ENCODE results near the gene PLEKHG4B. TPM values are rescaled to one million over a fixed set of nuclear protein-coding genes. Genes with fewer than 3 reads are reported as not detected.
"Not testable (repeated sequence)": the region's sequence is repeated elsewhere in the genome, so short reads cannot be mapped to it uniquely, and the experiment has no call there.

Gene PLEKHG4B
- total and polyA plus RNA-seq, 4 donors = under 0.01 to 0.05 (median 0.01) TPM; not detected in 1

DNA sequence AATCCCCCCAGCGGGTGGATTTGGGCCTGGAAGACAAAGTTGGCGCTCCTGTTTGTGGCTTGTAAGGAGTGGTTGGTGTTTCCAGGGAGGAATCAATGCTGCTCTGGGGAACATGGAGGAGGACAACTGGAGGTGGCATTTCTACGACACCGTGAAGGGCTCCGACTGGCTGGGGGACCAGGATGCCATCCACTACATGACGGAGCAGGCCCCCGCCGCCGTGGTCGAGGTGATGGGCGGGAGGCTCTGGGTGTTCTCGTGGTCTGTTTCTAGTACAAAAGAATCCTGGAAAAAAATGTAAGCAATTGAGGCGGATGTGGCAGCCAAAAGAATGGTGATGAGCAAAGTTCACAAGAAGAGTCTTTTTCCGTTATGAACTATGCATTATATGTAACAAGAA lies 133.4 kb downstream of the PLEKHG4B start (continued):
- TF ChIP-seq REST (IDR thresholded peaks at IDR 0.05) (no peak), HNF4A (conservative IDR thresholded peaks at IDR 0.05) (no peak), ATF3 (IDR thresholded peaks at IDR 0.05) (no peak), FOXA1 (IDR thresholded peaks at IDR 0.05) (no peak), SP1 (IDR thresholded peaks at IDR 0.05) (no peak), FOXA2 (IDR thresholded peaks at IDR 0.05) (no peak), RAD21 (IDR thresholded peaks at IDR 0.05) (no peak), MAX (IDR thresholded peaks at IDR 0.05) (no peak), NR2F2 (IDR thresholded peaks at IDR 0.05) (no peak), RXRA (IDR thresholded peaks at IDR 0.05) (no peak), EGR1 (IDR thresholded peaks at IDR 0.05; ENCODE audit: low read depth in 2 of 2) (no peak), JUND (IDR thresholded peaks at IDR 0.05) (no peak)

DNA sequence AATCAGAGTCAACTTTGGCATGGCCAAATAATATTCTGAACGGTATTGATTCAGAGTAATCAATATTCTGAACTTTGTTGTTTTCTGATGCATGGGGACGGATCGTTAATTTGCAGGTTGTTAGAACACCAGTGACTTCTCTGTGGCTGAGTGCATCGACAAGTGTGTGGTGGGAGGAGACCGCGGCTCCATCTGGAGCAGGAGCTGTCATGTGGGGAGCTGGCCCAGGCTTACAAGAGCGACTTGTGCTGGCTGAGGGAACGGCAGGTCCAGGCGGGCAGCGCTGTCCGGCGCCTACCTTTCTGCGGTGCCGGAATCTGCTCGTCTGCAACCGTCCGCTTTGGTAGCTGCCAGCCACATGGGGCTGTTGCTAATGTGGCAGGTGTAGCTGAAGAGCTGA lies 135.4 kb downstream of the PLEKHG4B start:
- H3K36me3 ChIP-seq (ENCODE audit: control insufficient read depth in 4 of 4, insufficient read depth in 3 of 4, low read depth in 1 of 4, low read length in 3 of 4) = peaks cover 15 to 57% (median 51%) of the 10 kb centered on the region in 4 donors
- not testable (repeated sequence) for H3K4me3 ChIP-seq (ENCODE audit: low read depth in 1 of 3, low read length in 3 of 3)
- WGBS = 84% methylated on average over 17 of the region's 17 CpGs

DNA sequence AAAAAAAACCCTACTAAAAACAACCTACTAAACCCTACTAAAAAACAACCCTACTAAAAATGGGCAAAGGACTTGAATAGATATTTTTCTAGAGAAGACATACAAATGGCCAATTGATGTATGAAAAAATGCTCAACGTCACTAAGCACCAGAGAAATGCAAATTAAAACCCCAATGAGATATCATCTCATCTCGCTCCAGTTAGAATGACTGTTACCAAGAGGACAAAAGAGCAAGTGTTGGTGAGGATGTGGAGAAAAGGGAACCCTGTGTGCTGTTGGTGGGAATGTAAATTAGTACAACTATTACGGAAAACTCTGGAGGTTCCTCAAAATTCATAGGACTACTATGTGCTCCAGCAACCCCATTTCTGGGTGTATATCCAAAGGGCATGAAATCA lies 136.9 kb downstream of the PLEKHG4B start:
- no peak overlapping the region for H3K27ac ChIP-seq (ENCODE audit: low read depth in 1 of 2, low read length in 2 of 2)
- TF ChIP-seq MAX (IDR thresholded peaks at IDR 0.05) (no peak), YY1 (IDR thresholded peaks at IDR 0.05) (no peak), RXRA (IDR thresholded peaks at IDR 0.05) (no peak), RAD21 (IDR thresholded peaks at IDR 0.05) (no peak), HNF4G (IDR thresholded peaks at IDR 0.05) (no peak)
- peaks cover 21 to 65% (median 62%) of the 10 kb centered on the region in 4 donors for H3K36me3 ChIP-seq (ENCODE audit: control insufficient read depth in 4 of 4, insufficient read depth in 3 of 4, low read depth in 1 of 4, low read length in 3 of 4)
- H3K4me1 ChIP-seq (ENCODE audit: control insufficient read depth in 4 of 4, insufficient read depth in 4 of 4, low read length in 3 of 4) = no peaks in the 10 kb centered on the region
- H3K9ac ChIP-seq (ENCODE audit: low read depth in 1 of 2, low read length in 2 of 2) = no peak overlapping the region
- DNase-seq (ENCODE audit: low spot score) = no peak
- WGBS = 95% methylated on average over 3 of the region's 3 CpGs
- H3K9me3 ChIP-seq (ENCODE audit: control insufficient read depth in 4 of 4, low read length in 3 of 4) = no peaks in the 10 kb centered on the region
- H3K4me3 ChIP-seq (ENCODE audit: low read depth in 1 of 3, low read length in 3 of 3) = no peak overlapping the region
- H3K27me3 ChIP-seq (ENCODE audit: control insufficient read depth in 4 of 4, insufficient read depth in 4 of 4, low read length in 3 of 4) = no peaks in the 10 kb centered on the region

More for the DNA sequence above, 135.4 kb downstream of the PLEKHG4B start:
- not testable (repeated sequence) for H3K9me3 ChIP-seq (ENCODE audit: control insufficient read depth in 4 of 4, low read length in 3 of 4); H3K9ac ChIP-seq (ENCODE audit: low read depth in 1 of 2, low read length in 2 of 2); DNase-seq (ENCODE audit: low spot score); H3K4me1 ChIP-seq (ENCODE audit: control insufficient read depth in 4 of 4, insufficient read depth in 4 of 4, low read length in 3 of 4); H3K27ac ChIP-seq (ENCODE audit: low read depth in 1 of 2, low read length in 2 of 2); H3K27me3 ChIP-seq (ENCODE audit: control insufficient read depth in 4 of 4, insufficient read depth in 4 of 4, low read length in 3 of 4)

DNA sequence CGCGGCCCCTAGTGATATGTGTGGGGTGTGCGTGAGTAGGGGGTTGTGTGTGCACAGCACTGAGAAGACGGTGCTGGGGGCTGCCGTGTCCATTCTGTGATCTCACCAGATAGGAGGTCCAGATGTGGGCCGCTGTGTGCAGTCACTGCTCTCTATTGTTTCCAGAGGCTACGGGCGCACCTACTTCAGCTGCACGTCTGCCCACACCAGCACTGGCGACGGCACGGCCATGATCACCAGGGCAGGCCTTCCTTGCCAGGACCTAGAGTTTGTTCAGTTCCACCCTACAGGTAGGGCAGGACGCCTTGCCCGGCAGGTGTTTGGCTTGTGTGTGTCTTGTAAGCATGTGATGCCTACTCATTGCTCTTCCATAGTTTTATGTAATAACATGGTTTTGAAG lies 138.7 kb downstream of the PLEKHG4B start:
- WGBS = 98% methylated on average over 14 of the region's 14 CpGs
- DNase-seq (ENCODE audit: low spot score) = no peak
- H3K27me3 ChIP-seq (ENCODE audit: control insufficient read depth in 4 of 4, insufficient read depth in 4 of 4, low read length in 3 of 4) = no peaks in the 10 kb centered on the region
- H3K36me3 ChIP-seq (ENCODE audit: control insufficient read depth in 4 of 4, insufficient read depth in 3 of 4, low read depth in 1 of 4, low read length in 3 of 4) = peaks cover 17 to 64% (median 61%) of the 10 kb centered on the region in 4 donors
- no peak overlapping the region for H3K4me3 ChIP-seq (ENCODE audit: low read depth in 1 of 3, low read length in 3 of 3)
- TF ChIP-seq HNF4A (conservative IDR thresholded peaks at IDR 0.05) = no peak
- no peak for TF ChIP-seq SP1 (IDR thresholded peaks at IDR 0.05)
- TF ChIP-seq REST (IDR thresholded peaks at IDR 0.05) = no peak
- TF ChIP-seq RXRA (IDR thresholded peaks at IDR 0.05) = no peak
- TF ChIP-seq EGR1 (IDR thresholded peaks at IDR 0.05; ENCODE audit: low read depth in 2 of 2) = no peak
- TF ChIP-seq GABPA (IDR thresholded peaks at IDR 0.05 in 1 of 2, conservative IDR thresholded peaks at IDR 0.05 in 1 of 2) = no peak
- no peak for TF ChIP-seq FOXA2 (IDR thresholded peaks at IDR 0.05)
- H3K9ac ChIP-seq (ENCODE audit: low read depth in 1 of 2, low read length in 2 of 2) = no peak overlapping the region
- no peaks in the 10 kb centered on the region for H3K4me1 ChIP-seq (ENCODE audit: control insufficient read depth in 4 of 4, insufficient read depth in 4 of 4, low read length in 3 of 4)
- H3K27ac ChIP-seq (ENCODE audit: low read depth in 1 of 2, low read length in 2 of 2) = no peak overlapping the region
- no peaks in the 10 kb centered on the region for H3K9me3 ChIP-seq (ENCODE audit: control insufficient read depth in 4 of 4, low read length in 3 of 4)
